ENCODE measurements around the gene RAB3IL1.

RAB3IL1 gene

GRCh38 chr11:61863548-61864081, 53.8 kb downstream of the RAB3IL1 start:
- DNase-seq: no peak

- no peak for DNase-seq
Observed at GRCh38 chr11:61862714-61863547, 54.4 kb downstream of the RAB3IL1 start.

- DNase-seq: no peak
Observed at GRCh38 chr11:61861634-61862033, 55.7 kb downstream of the RAB3IL1 start.

- no peak for DNase-seq
Observed at GRCh38 chr11:61860054-61860903, 57.1 kb downstream of the RAB3IL1 start.

- DNase-seq: no peak
Observed at GRCh38 chr11:61855939-61856680, 61.3 kb downstream of the RAB3IL1 start.

GRCh38 chr11:61854966-61855714, 62.2 kb downstream of the RAB3IL1 start:
- DNase-seq: no peak

- DNase-seq: no peak
Observed at GRCh38 chr11:61854206-61854895, 63.0 kb downstream of the RAB3IL1 start.

- no peak for DNase-seq
Observed at GRCh38 chr11:61853698-61854169, 63.6 kb downstream of the RAB3IL1 start.

- no peak for DNase-seq
Observed at GRCh38 chr11:61851900-61852295, 65.5 kb downstream of the RAB3IL1 start.

- DNase-seq: no peak
Observed at GRCh38 chr11:61851113-61851899, 66.1 kb downstream of the RAB3IL1 start.

- no peak for DNase-seq
Observed at GRCh38 chr11:61850687-61851086, 66.7 kb downstream of the RAB3IL1 start.

GRCh38 chr11:61848631-61849030, 68.7 kb downstream of the RAB3IL1 start:
- DNase-seq: no peak

GRCh38 chr11:61847914-61848581, 69.3 kb downstream of the RAB3IL1 start:
- DNase-seq: no peak

All from NCI-H2171 treated with DMSO at 0.1 percent for 48 hours (cell line).